Placental pericyte (primary cell): ENCODE data around the gene RXRB. TPM values are rescaled to one million over a fixed set of nuclear protein-coding genes. Genes with fewer than 3 reads are reported as not detected.

ENCODE experiments used
- small RNA-seq: library from RNA; depleted of rRNA; stranded (forward); fragments of <200 nt; gene quantifications from one replicate; pipeline ENCODE3, GENCODE V24; 2012; ENCODE audit warnings: low replicate concordance
- total RNA-seq: library from RNA; depleted of rRNA; stranded (reverse); fragments of >200 nt; gene quantifications from 2 replicates; pipeline ENCODE4 v1.2.3, GENCODE V29; 2012

The RXRB gene
- 23.5 and 24.5 TPM in 2 replicates for total RNA-seq

GRCh38 chr6:33200219-33201146, at the start of gene RXRB, which contains the start of gene SLC39A7:
TSS of gene RXRB (minus strand) at chr6:33200665. CDS start at chr6:33200476, 189 bp downstream.
TSS of gene SLC39A7 (plus strand) at chr6:33200867. CDS start at chr6:33201246, 379 bp downstream.

GRCh38 chr6:33208091-33208967, 7.9 kb upstream of the RXRB start, which contains the start of gene RING1:
TSS of gene RING1 (plus strand) at chr6:33208500. CDS start at chr6:33208823, 323 bp downstream.

GRCh38 chr6:33204415-33205190, 4.1 kb upstream of the RXRB start, which contains the start of gene HSD17B8:
TSS of gene HSD17B8 (plus strand) at chr6:33204655. CDS start at chr6:33204669, 14 bp downstream.

GRCh38 chr6:33192105-33192646, 8.3 kb downstream of the RXRB start, which contains the start of gene COL11A2:
TSS of gene COL11A2 (minus strand) at chr6:33192467. CDS start at chr6:33192240, 227 bp downstream.

Small RNAs within 50 kb of the gene (small RNA-seq; reads per million reads assigned to genes)
- gene MIR219A1 (0.39 reads per million, percentile 10 among the genes with 10 or more reads in this experiment), gene RNY4P10 (1.2 reads per million, percentile 53 among the genes with 10 or more reads in this experiment)

Other genes starting within 250 kb of the RXRB start
- gene HLA-DMA, start 247.6 kb downstream of the RXRB start, total RNA-seq, result 0.14 and 1.5 TPM in 2 replicates
- gene BRD2, start 232.1 kb downstream of the RXRB start, total RNA-seq, result 153 and 186 TPM in 2 replicates
- not detected in 2 replicates for gene HLA-DOA, start 191.1 kb downstream of the RXRB start, total RNA-seq
- 2.4 TPM in 1 of 2 replicates, not detected in the other for gene HLA-DPA1, start 127.0 kb downstream of the RXRB start, total RNA-seq
- 4.9 TPM in 1 of 2 replicates, not detected in the other for gene HLA-DPB1, start 124.7 kb downstream of the RXRB start, total RNA-seq
- gene COL11A2, start 8.2 kb downstream of the RXRB start, total RNA-seq, result 0.14 and 0.22 TPM in 2 replicates
- 157 and 224 TPM in 2 replicates for gene SLC39A7, start 202 bp upstream of the RXRB start, total RNA-seq
- gene HSD17B8, start 4.0 kb upstream of the RXRB start, total RNA-seq, result 1.0 and 1.5 TPM in 2 replicates
- 20.8 and 39.2 TPM in 2 replicates for gene RING1, start 7.8 kb upstream of the RXRB start, total RNA-seq
- 39.0 and 43.2 TPM in 2 replicates for gene VPS52, start 71.2 kb upstream of the RXRB start, total RNA-seq
- 1,400 and 3,187 TPM in 2 replicates for gene RPS18, start 71.4 kb upstream of the RXRB start, total RNA-seq
- gene B3GALT4, start 76.5 kb upstream of the RXRB start, total RNA-seq, result 2.4 and 2.6 TPM in 2 replicates
- gene WDR46, start 88.6 kb upstream of the RXRB start, total RNA-seq, result 76.8 and 93.1 TPM in 2 replicates
- gene PFDN6, start 88.9 kb upstream of the RXRB start, total RNA-seq, result 22.8 and 29.9 TPM in 2 replicates
- gene RGL2, start 98.3 kb upstream of the RXRB start, total RNA-seq, result 24.3 and 30.4 TPM in 2 replicates
- gene TAPBP, start 113.4 kb upstream of the RXRB start, total RNA-seq, result 134 and 176 TPM in 2 replicates
- gene ZBTB22, start 117.1 kb upstream of the RXRB start, total RNA-seq, result 17.5 and 18.3 TPM in 2 replicates
- 49.4 and 66.5 TPM in 2 replicates for gene DAXX, start 122.3 kb upstream of the RXRB start, total RNA-seq
- gene KIFC1, start 191.2 kb upstream of the RXRB start, total RNA-seq, result 1.1 and 68.3 TPM in 2 replicates
- gene PHF1, start 210.3 kb upstream of the RXRB start, total RNA-seq, result 31.1 and 35.2 TPM in 2 replicates
- gene CUTA, start 217.4 kb upstream of the RXRB start, total RNA-seq, result 169 and 185 TPM in 2 replicates
- gene SYNGAP1, start 219.4 kb upstream of the RXRB start, total RNA-seq, result 6.7 and 7.0 TPM in 2 replicates